Endothelial cell of umbilical vein (primary cell): ENCODE measurements around the gene DNAJA4. TPM values are rescaled to one million over a fixed set of nuclear protein-coding genes. Genes with fewer than 3 reads are reported as not detected.

Source experiments
- BruUV-seq: library from RNA; stranded (reverse); fragments of 400-500 nt; replicated peaks from 2 replicates; lab custom pipeline; 2021; lab: Mats Ljungman, UMichigan
- CTCF ChIA-PET: fragments of 300-600, 350-600 bp; sonication (Branson Sonifier 250); formaldehyde crosslinking; loops from one replicate; lab custom pipeline; 2021; ENCODE audit warnings: antibody characterized with exemption, inconsistent platforms; lab: Charles Lee
- POLR2A ChIA-PET: fragments of 300-600, 350-600 bp; sonication (Branson Sonifier 250); formaldehyde crosslinking; loops from one replicate; lab custom pipeline; 2021; ENCODE audit warnings: antibody characterized with exemption, inconsistent platforms; lab: Charles Lee
- DNase-seq: peaks from one replicate; pipeline ENCODE4 v3.0.0-alpha.2; 2011; ENCODE audit warnings: low read depth, low spot score
- FAIRE-seq: peaks from 2 replicates; lab custom pipeline; 2011; peaks lifted over from hg19 to GRCh38; lab: Jason Lieb, UNC
- H2AFZ ChIP-seq: 2 replicates; pipeline ENCODE4 v1.6.0; 2012; ENCODE audit warnings: low read depth, low read length, control low read depth, inconsistent platforms
- H3K27ac ChIP-seq: 2 replicates; pipeline ENCODE4 v1.5.1; 2011; ENCODE audit warnings: low read depth, mild to moderate bottlenecking, control low read depth, low read length, moderate library complexity; ENCODE audit not compliant: insufficient read depth
- H3K27me3 ChIP-seq, 2 experiments: 2 replicates each; pipeline versions ENCODE4 v1.6.0 to v1.6.1; 2011; ENCODE audit warnings: low read length in 2 of 2, mixed read lengths in 1 of 2; ENCODE audit not compliant: control insufficient read depth in 2 of 2, insufficient read depth in 2 of 2
- H3K36me3 ChIP-seq, 2 experiments: 2 replicates in 1 of 2; 3 replicates in 1 of 2; pipeline ENCODE4 v1.5.1; 2011; ENCODE audit warnings: low read length in 2 of 2, mild to moderate bottlenecking in 1 of 2, moderate library complexity in 1 of 2; ENCODE audit not compliant: control insufficient read depth in 2 of 2, insufficient read depth in 2 of 2; ENCODE audit errors: extremely low read depth in 1 of 2
- H3K4me1 ChIP-seq: 3 replicates; pipeline ENCODE4 v1.5.1; 2011; ENCODE audit warnings: mild to moderate bottlenecking, low read length; ENCODE audit not compliant: control insufficient read depth, insufficient read depth; ENCODE audit errors: extremely low read depth
- H3K4me2 ChIP-seq: 2 replicates; pipeline ENCODE4 v1.6.1; 2011; ENCODE audit warnings: low read length, control low read depth, mixed read lengths; ENCODE audit not compliant: insufficient read depth
- H3K4me3 ChIP-seq, 3 experiments: fragments of 200-600 bp in 1 of 3; sonication (generic), shearing (Covaris generic) in 1 of 3; replicated peaks in 1 of 3; 2 replicates each; pipeline ENCODE4 v1.5.1; 2011 to 2016; ENCODE audit warnings: control low read depth in 3 of 3, low read length in 3 of 3, mild to moderate bottlenecking in 2 of 3, inconsistent platforms in 1 of 3, low read depth in 1 of 3, moderate library complexity in 1 of 3; ENCODE audit not compliant: insufficient read depth in 1 of 3
- H3K79me2 ChIP-seq: 2 replicates; pipeline ENCODE4 v1.6.0; 2012; ENCODE audit warnings: low read length, inconsistent platforms; ENCODE audit not compliant: control insufficient read depth, insufficient read depth
- H3K9ac ChIP-seq: replicated peaks from 2 replicates; pipeline ENCODE3; 2011; ENCODE audit warnings: low read length, control low read depth; ENCODE audit not compliant: insufficient read depth; ENCODE audit errors: extremely low read depth
- H3K9me1 ChIP-seq: replicated peaks from 3 replicates; pipeline ENCODE4 v1.6.0; 2011; ENCODE audit warnings: mild to moderate bottlenecking, low read length; ENCODE audit not compliant: control insufficient read depth, insufficient read depth; ENCODE audit errors: extremely low read depth
- H3K9me3 ChIP-seq: replicated peaks from 2 replicates; pipeline ENCODE4 v1.5.1; 2012; ENCODE audit warnings: low read length, inconsistent platforms; ENCODE audit not compliant: control insufficient read depth, insufficient read depth
- H4K20me1 ChIP-seq: replicated peaks from 2 replicates; pipeline ENCODE3; 2011; ENCODE audit warnings: mild to moderate bottlenecking, low read length; ENCODE audit not compliant: control insufficient read depth, insufficient read depth; ENCODE audit errors: extremely low read depth
- CTCF ChIP-seq, 2 donors: IDR thresholded peaks; 1 replicate in 1 of 2; 2 replicates in 1 of 2; pipeline ENCODE4 v1.5.1; 2011; ENCODE audit warnings: low read length in 2 of 2, mild to moderate bottlenecking in 2 of 2, moderate library complexity in 2 of 2, control low read depth in 1 of 2, inconsistent platforms in 1 of 2, low read depth in 1 of 2; ENCODE audit not compliant: insufficient read depth in 1 of 2; ENCODE audit errors: extremely low read depth in 1 of 2
- FOS ChIP-seq: IDR thresholded peaks from 2 replicates; pipeline ENCODE4 v1.6.1; 2011; ENCODE audit warnings: mild to moderate bottlenecking, low read length, moderate library complexity, borderline replicate concordance; ENCODE audit not compliant: insufficient read depth
- GATA2 ChIP-seq: IDR thresholded peaks from 2 replicates; pipeline ENCODE4 v1.7.0; 2011; ENCODE audit warnings: low read depth, mild to moderate bottlenecking, moderate library complexity, mixed read lengths, low read length; ENCODE audit not compliant: insufficient read length, insufficient read depth
- JUN ChIP-seq: IDR thresholded peaks from 2 replicates; pipeline ENCODE4 v1.6.1; 2011; ENCODE audit warnings: borderline replicate concordance, low read depth; ENCODE audit not compliant: insufficient read length, insufficient read depth
- POLR2A ChIP-seq: IDR thresholded peaks from 2 replicates; pipeline ENCODE4 v1.6.1; 2012; ENCODE audit warnings: low read depth, mild to moderate bottlenecking, control low read depth, low read length
- POLR2AphosphoS5 ChIP-seq: IDR thresholded peaks from 2 replicates; pipeline ENCODE4 v1.6.1; 2012; ENCODE audit warnings: low read depth, mild to moderate bottlenecking, control low read depth, low read length, moderate library complexity; ENCODE audit not compliant: insufficient read depth
- dilution Hi-C: fragments of 300-500 bp; cut with MboI; formaldehyde crosslinking; loops from one replicate; pipeline ENCODE4 v1.15.0; 2019; ENCODE audit warnings: low sequenced_read_pairs; ENCODE audit not compliant: extremely low pct_ligation_motif_present
- intact Hi-C: fragments of 100-400 bp; cut with micrococcal nuclease; formaldehyde crosslinking; loops from one replicate; pipeline ENCODE4 v1.10.0; 2022
- polyA plus RNA-seq, 4 experiments: library from polyadenylated mRNA; depleted of rRNA in 3 of 4; stranded (reverse) in 3 of 4; unstranded in 1 of 4; fragments of >200 nt; gene quantifications; 2 replicates each; pipeline versions ENCODE4 v1.2.1 to v1.2.3, GENCODE V29; 2011 to 2012; ENCODE audit warnings: missing spikeins in 1 of 4
- total RNA-seq: library from RNA; stranded (reverse); gene quantifications from 2 replicates; pipeline ENCODE4 v1.2.3, GENCODE V29; 2021

Gene DNAJA4
- total and polyA plus RNA-seq, 2 donors (not counting 3 experiments of a cell fraction or from before 2014, with no cell fraction given), result 17.3 to 21.3 TPM

GRCh38 chr15:78313383-78313782 is 49.0 kb downstream of the DNAJA4 start:
- no peaks in the 10 kb centered on the region for H4K20me1 ChIP-seq
- POLR2A ChIA-PET, result no interaction called here
- dilution Hi-C loops, result no loop called here
- TF ChIP-seq POLR2A, result no peak
- no peak for TF ChIP-seq FOS
- no peak for TF ChIP-seq JUN
- no peak for TF ChIP-seq POLR2AphosphoS5
- TF ChIP-seq GATA2, result no peak
- no peak for TF ChIP-seq CTCF (IDR thresholded peaks at IDR 0.05; ENCODE audit: extremely low read depth in 1 of 2, insufficient read depth in 1 of 2, low read depth in 1 of 2, low read length in 2 of 2)
- H3K9me1 ChIP-seq, result no peaks in the 10 kb centered on the region
- no peaks in the 10 kb centered on the region for H3K79me2 ChIP-seq
- H3K4me1 ChIP-seq, result no peaks in the 10 kb centered on the region
- H3K9me3 ChIP-seq, result no peaks in the 10 kb centered on the region
- no peak for DNase-seq
- H3K4me2 ChIP-seq, result no peak overlapping the region
- no peak overlapping the region for H3K4me3 ChIP-seq
- H3K36me3 ChIP-seq, result no peaks in the 10 kb centered on the region
- no peak overlapping the region for H3K9ac ChIP-seq
- H3K27me3 ChIP-seq, result no peaks in the 10 kb centered on the region
- H2AFZ ChIP-seq, result no peak overlapping the region
- intact Hi-C loops, result loop anchor here (10.0 kb wide), 1 partner anchor 441 kb away; no protein-coding TSS in a partner anchor
- H3K27ac ChIP-seq, result no peak overlapping the region
- BruUV-seq, result no TSS peak
- CTCF ChIA-PET, result interaction anchor here (14.6 kb wide), 1 partner anchor 107 kb away, joined by 367 read pairs; no protein-coding TSS in a partner anchor
- FAIRE-seq, result no peak
